Measurements from ENCODE around the gene MGRN1.

The MGRN1 gene

GRCh38 chr16:4655801-4656200 is 31.2 kb downstream of the MGRN1 start:
- TF ChIP-seq CTCF (IDR thresholded peaks at IDR 0.05; ENCODE audit: borderline replicate concordance, control extremely low read depth, extremely low read depth, insufficient read depth, missing control alignments): no peak
- in situ Hi-C loops (cut with MboI; ENCODE audit: low sequenced_read_pairs, unreplicated experiment): no loop called here
- DNase-seq (ENCODE audit: low spot score): no peak

GRCh38 chr16:4656221-4656620 is 31.6 kb downstream of the MGRN1 start:
- DNase-seq (ENCODE audit: low spot score): no peak
- TF ChIP-seq CTCF (IDR thresholded peaks at IDR 0.05; ENCODE audit: borderline replicate concordance, control extremely low read depth, extremely low read depth, insufficient read depth, missing control alignments): no peak
- in situ Hi-C loops (cut with MboI; ENCODE audit: low sequenced_read_pairs, unreplicated experiment): no loop called here

- in situ Hi-C loops (cut with MboI; ENCODE audit: low sequenced_read_pairs, unreplicated experiment): no loop called here
- no peak for DNase-seq (ENCODE audit: low spot score)
- no peak for TF ChIP-seq CTCF (IDR thresholded peaks at IDR 0.05; ENCODE audit: borderline replicate concordance, control extremely low read depth, extremely low read depth, insufficient read depth, missing control alignments)
These were observed 32.4 kb downstream of the MGRN1 start for GRCh38 chr16:4656695-4657686.

- no peak for TF ChIP-seq CTCF (IDR thresholded peaks at IDR 0.05; ENCODE audit: borderline replicate concordance, control extremely low read depth, extremely low read depth, insufficient read depth, missing control alignments)
- DNase-seq (ENCODE audit: low spot score): no peak
- in situ Hi-C loops (cut with MboI; ENCODE audit: low sequenced_read_pairs, unreplicated experiment): no loop called here
These were observed 35.0 kb downstream of the MGRN1 start for GRCh38 chr16:4659363-4660353.

- in situ Hi-C loops (cut with MboI; ENCODE audit: low sequenced_read_pairs, unreplicated experiment): no loop called here
- TF ChIP-seq CTCF (IDR thresholded peaks at IDR 0.05; ENCODE audit: borderline replicate concordance, control extremely low read depth, extremely low read depth, insufficient read depth, missing control alignments): no peak
- peak; percentile 84 for DNase-seq (ENCODE audit: low spot score)
These were observed 35.9 kb downstream of the MGRN1 start for GRCh38 chr16:4660454-4661007.

- DNase-seq (ENCODE audit: low spot score): no peak
- no peak for TF ChIP-seq CTCF (IDR thresholded peaks at IDR 0.05; ENCODE audit: borderline replicate concordance, control extremely low read depth, extremely low read depth, insufficient read depth, missing control alignments)
- in situ Hi-C loops (cut with MboI; ENCODE audit: low sequenced_read_pairs, unreplicated experiment): no loop called here
These were observed 37.0 kb downstream of the MGRN1 start for GRCh38 chr16:4661661-4662060.

All from GM13976 (cell line).